22Rv1 (cell line): ENCODE data around the gene HEY2.

ENCODE experiments used
- H3K27ac ChIP-seq: fragments of 450-650 bp; 2 replicates; pipeline ENCODE4 v1.5.1; 2017
- CTCF ChIP-seq: fragments of 450-650 bp; IDR thresholded peaks from 2 replicates; pipeline ENCODE4 v1.5.1; 2017; ENCODE audit warnings: mild to moderate bottlenecking
- ZFX ChIP-seq: fragments of 450-650 bp; IDR thresholded peaks from 2 replicates; pipeline ENCODE4 v1.6.1; 2017; ENCODE audit warnings: antibody characterized with exemption, borderline replicate concordance

HEY2 gene

GRCh38 chr6:125806813-125807212 is 57.4 kb downstream of the HEY2 start:
- TF ChIP-seq CTCF (no peak), ZFX (no peak)
- no peak overlapping the region for H3K27ac ChIP-seq

- no peak overlapping the region for H3K27ac ChIP-seq
- TF ChIP-seq CTCF (no peak), ZFX (no peak)
These were observed 57.9 kb downstream of the HEY2 start for GRCh38 chr6:125807293-125807692.

DNA sequence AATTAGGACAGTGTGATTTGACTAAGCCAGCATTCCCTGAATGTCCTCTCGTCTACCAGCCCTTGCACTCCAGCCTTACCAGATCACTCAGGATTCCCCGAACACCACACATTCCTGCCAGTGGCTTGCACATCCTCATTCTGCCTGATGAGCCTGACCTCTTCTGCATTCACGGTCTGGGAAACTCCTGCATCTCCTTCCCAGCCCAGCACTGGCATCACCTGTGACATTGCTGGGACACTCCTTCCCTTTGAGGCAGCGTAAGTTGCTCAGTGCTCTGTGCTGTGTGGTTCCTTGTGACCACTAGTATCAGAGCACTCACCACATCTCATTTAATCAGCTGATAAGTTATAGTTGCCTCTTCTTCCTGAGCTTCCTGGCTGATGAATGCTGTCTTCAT is 58.6 kb downstream of the HEY2 start:
- TF ChIP-seq CTCF, result no peak
- no peak for TF ChIP-seq ZFX
- no peak overlapping the region for H3K27ac ChIP-seq

GRCh38 chr6:125808591-125808990 is 59.2 kb downstream of the HEY2 start:
- no peak for TF ChIP-seq CTCF
- TF ChIP-seq ZFX, result no peak
- H3K27ac ChIP-seq, result no peak overlapping the region

DNA sequence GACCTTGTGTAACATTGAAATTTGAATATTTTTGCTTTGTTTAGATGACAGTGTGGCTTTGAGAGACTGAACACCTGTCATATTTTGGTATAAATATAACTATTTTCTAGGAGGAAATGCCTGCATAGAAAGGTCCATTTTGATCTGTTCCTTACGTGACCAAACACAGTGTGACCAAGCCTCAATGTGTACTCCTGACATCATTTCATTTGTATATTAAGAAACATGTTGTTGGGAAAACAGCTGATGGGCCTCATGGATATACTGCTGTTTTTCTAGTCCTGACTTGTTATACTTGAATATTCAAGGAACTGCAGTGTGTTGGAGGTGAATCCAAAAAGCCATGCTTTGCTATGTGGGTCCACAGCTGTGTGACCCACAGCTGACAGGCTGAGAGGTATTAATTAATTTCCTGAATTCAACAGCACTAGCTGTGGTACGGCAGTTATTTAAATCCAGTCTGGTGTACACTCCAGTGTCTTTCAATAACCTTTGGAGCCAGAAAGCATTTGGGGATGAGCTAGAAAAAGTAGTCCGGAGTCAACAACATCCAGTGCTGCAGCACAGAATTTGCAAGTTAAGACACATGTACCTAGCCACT is 60.2 kb downstream of the HEY2 start:
- H3K27ac ChIP-seq, result no peak overlapping the region
- TF ChIP-seq ZFX (no peak), CTCF (no peak)

DNA sequence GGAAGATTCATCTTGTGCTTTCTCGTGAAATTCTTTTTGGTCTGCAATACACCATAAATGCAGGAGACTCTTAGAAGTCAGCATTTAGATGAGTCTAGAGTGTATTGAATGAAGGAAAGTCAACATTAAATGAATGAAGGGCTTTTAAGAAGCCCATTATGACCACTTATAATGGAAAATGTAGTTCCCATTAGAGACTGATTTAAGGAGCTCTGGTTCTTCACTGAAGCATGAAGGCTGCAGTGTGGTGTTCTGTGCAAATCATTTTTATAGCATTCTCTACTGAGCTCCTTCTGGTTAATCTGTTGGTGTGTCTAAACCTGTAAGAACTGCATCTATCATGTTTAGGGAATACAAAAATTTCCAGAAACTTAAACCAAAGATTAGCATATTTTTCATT is 61.0 kb downstream of the HEY2 start:
- H3K27ac ChIP-seq, result no peak overlapping the region
- no peak for TF ChIP-seq CTCF
- TF ChIP-seq ZFX, result no peak
